ENCODE measurements around the gene KNOP1. TPM values are rescaled to one million over a fixed set of nuclear protein-coding genes. Genes with fewer than 3 reads are reported as not detected.
A peak's percentile ranks its signal among the peaks of the same experiment; 100 is the strongest.

The KNOP1 gene
- total and polyA plus RNA-seq, 7 experiments from 2014 or later = 6.4 to 20.6 (median 13.4) TPM

- peaks cover 0 to 4% (median 0%) of the 10 kb centered on the region in 7 donors for H3K4me1 Mint-ChIP-seq
- Histone ChIP-seq H3K36me3 (ENCODE audit: control insufficient read depth in 2 of 3, insufficient read depth in 3 of 3, low read length in 3 of 3) (no peaks in the 10 kb centered on the region), H3K4me3 (ENCODE audit: low read length) (no peak overlapping the region), H3K27ac (ENCODE audit: low read depth, low read length) (no peak overlapping the region), H3K4me1 (ENCODE audit: control insufficient read depth in 2 of 2, insufficient read depth in 2 of 2, low read length in 2 of 2) (no peaks in the 10 kb centered on the region), H3K9me3 (ENCODE audit: control insufficient read depth in 2 of 3, low read length in 3 of 3) (no peaks in the 10 kb centered on the region), H3K27me3 (ENCODE audit: control insufficient read depth in 2 of 2, insufficient read depth in 2 of 2, low read length in 2 of 2) (no peaks in the 10 kb centered on the region)
- intact Hi-C loops (cut with micrococcal nuclease) = no loop called here
- no peak for DNase-seq
- no peaks in the 10 kb centered on the region for H3K27me3 Mint-ChIP-seq
- POLR2A ChIA-PET = no interaction called here
- no peaks in the 10 kb centered on the region for H3K36me3 Mint-ChIP-seq
- CTCF ChIA-PET = no interaction called here
- no peaks in the 10 kb centered on the region for H3K9me3 Mint-ChIP-seq
- no peak overlapping the region for H3K4me3 Mint-ChIP-seq
- peak overlapping the region in 1 of 9 donors; percentile 10 for H3K27ac Mint-ChIP-seq
- ATAC-seq = no peak
Observed at GRCh38 chr16:19760356-19761060, 42.5 kb upstream of the KNOP1 start.

GRCh38 chr16:19757762-19758595, 40.0 kb upstream of the KNOP1 start:
- ATAC-seq (no peak), DNase-seq (no peak)
- Mint-ChIP-seq H3K36me3 (no peaks in the 10 kb centered on the region), H3K27me3 (no peaks in the 10 kb centered on the region), H3K9me3 (no peaks in the 10 kb centered on the region), H3K4me3 (no peak overlapping the region), H3K27ac (no peak overlapping the region), H3K4me1 (peaks cover 0 to 6% (median 0%) of the 10 kb centered on the region in 7 donors)
- Histone ChIP-seq H3K36me3 (ENCODE audit: control insufficient read depth in 2 of 3, insufficient read depth in 3 of 3, low read length in 3 of 3) (no peaks in the 10 kb centered on the region), H3K4me3 (ENCODE audit: low read length) (no peak overlapping the region), H3K27me3 (ENCODE audit: control insufficient read depth in 2 of 2, insufficient read depth in 2 of 2, low read length in 2 of 2) (no peaks in the 10 kb centered on the region), H3K9me3 (ENCODE audit: control insufficient read depth in 2 of 3, low read length in 3 of 3) (no peaks in the 10 kb centered on the region), H3K4me1 (ENCODE audit: control insufficient read depth in 2 of 2, insufficient read depth in 2 of 2, low read length in 2 of 2) (no peaks in the 10 kb centered on the region), H3K27ac (ENCODE audit: low read depth, low read length) (no peak overlapping the region)
- ChIA-PET POLR2A (no interaction called here), CTCF (no interaction called here)
- intact Hi-C loops (cut with micrococcal nuclease) = no loop called here

GRCh38 chr16:19757026-19757425, 39.0 kb upstream of the KNOP1 start:
- ATAC-seq (no peak), DNase-seq (no peak)
- ChIA-PET POLR2A (no interaction called here), CTCF (no interaction called here)
- Histone ChIP-seq H3K4me3 (ENCODE audit: low read length) (no peak overlapping the region), H3K36me3 (ENCODE audit: control insufficient read depth in 2 of 3, insufficient read depth in 3 of 3, low read length in 3 of 3) (no peaks in the 10 kb centered on the region), H3K9me3 (ENCODE audit: control insufficient read depth in 2 of 3, low read length in 3 of 3) (no peaks in the 10 kb centered on the region), H3K4me1 (ENCODE audit: control insufficient read depth in 2 of 2, insufficient read depth in 2 of 2, low read length in 2 of 2) (no peaks in the 10 kb centered on the region), H3K27me3 (ENCODE audit: control insufficient read depth in 2 of 2, insufficient read depth in 2 of 2, low read length in 2 of 2) (no peaks in the 10 kb centered on the region), H3K27ac (ENCODE audit: low read depth, low read length) (no peak overlapping the region)
- H3K9me3 Mint-ChIP-seq = no peaks in the 10 kb centered on the region
- intact Hi-C loops (cut with micrococcal nuclease) = no loop called here
- H3K27ac Mint-ChIP-seq = peak overlapping the region in 1 of 9 donors; percentile 55
- peaks cover 0 to 6% (median 0%) of the 10 kb centered on the region in 7 donors for H3K4me1 Mint-ChIP-seq
- no peak overlapping the region for H3K4me3 Mint-ChIP-seq
- no peaks in the 10 kb centered on the region for H3K36me3 Mint-ChIP-seq
- no peaks in the 10 kb centered on the region for H3K27me3 Mint-ChIP-seq

DNA sequence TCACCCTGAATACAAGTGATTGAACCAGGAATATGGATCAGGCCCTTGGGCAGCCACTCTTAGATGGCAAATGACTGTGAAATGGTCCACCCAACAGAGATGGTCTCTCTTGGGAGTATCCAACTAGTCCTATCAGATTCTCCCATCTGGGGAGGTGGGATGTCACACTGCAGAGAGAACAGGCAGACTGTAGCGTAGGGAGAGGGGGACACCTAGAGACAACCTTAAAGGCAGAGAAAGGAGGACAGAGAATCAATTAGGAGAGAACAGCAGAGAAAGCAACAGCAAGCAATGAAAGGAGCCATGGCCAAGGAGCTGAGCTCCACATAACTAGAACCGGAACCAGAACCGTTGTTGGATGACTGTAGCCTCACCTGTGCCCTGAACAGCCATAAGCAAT, 37.2 kb upstream of the KNOP1 start:
- H3K36me3 Mint-ChIP-seq = no peaks in the 10 kb centered on the region
- peaks cover 0 to 6% (median 0%) of the 10 kb centered on the region in 7 donors for H3K4me1 Mint-ChIP-seq
- H3K4me3 Mint-ChIP-seq = no peak overlapping the region
- ChIA-PET POLR2A (no interaction called here), CTCF (no interaction called here)
- no peak overlapping the region for H3K4me3 ChIP-seq (ENCODE audit: low read length)
- no peaks in the 10 kb centered on the region for H3K9me3 ChIP-seq (ENCODE audit: control insufficient read depth in 2 of 3, low read length in 3 of 3)
- no peaks in the 10 kb centered on the region for H3K9me3 Mint-ChIP-seq
- H3K27ac Mint-ChIP-seq = peak overlapping the region in 1 of 9 donors; percentile 67
- no peaks in the 10 kb centered on the region for H3K36me3 ChIP-seq (ENCODE audit: control insufficient read depth in 2 of 3, insufficient read depth in 3 of 3, low read length in 3 of 3)
- ATAC-seq (no peak), DNase-seq (no peak)
- H3K27me3 Mint-ChIP-seq = no peaks in the 10 kb centered on the region
- intact Hi-C loops (cut with micrococcal nuclease) = no loop called here
- no peak overlapping the region for H3K27ac ChIP-seq (ENCODE audit: low read depth, low read length)
- H3K4me1 ChIP-seq (ENCODE audit: control insufficient read depth in 2 of 2, insufficient read depth in 2 of 2, low read length in 2 of 2) = no peaks in the 10 kb centered on the region
- H3K27me3 ChIP-seq (ENCODE audit: control insufficient read depth in 2 of 2, insufficient read depth in 2 of 2, low read length in 2 of 2) = no peaks in the 10 kb centered on the region

- Mint-ChIP-seq H3K36me3 (no peaks in the 10 kb centered on the region), H3K4me1 (peaks cover 0 to 6% (median 0%) of the 10 kb centered on the region in 7 donors), H3K27ac (no peak overlapping the region), H3K4me3 (no peak overlapping the region), H3K9me3 (no peaks in the 10 kb centered on the region), H3K27me3 (no peaks in the 10 kb centered on the region)
- intact Hi-C loops (cut with micrococcal nuclease) = no loop called here
- Histone ChIP-seq H3K27ac (ENCODE audit: low read depth, low read length) (no peak overlapping the region), H3K27me3 (ENCODE audit: control insufficient read depth in 2 of 2, insufficient read depth in 2 of 2, low read length in 2 of 2) (no peaks in the 10 kb centered on the region), H3K4me1 (ENCODE audit: control insufficient read depth in 2 of 2, insufficient read depth in 2 of 2, low read length in 2 of 2) (no peaks in the 10 kb centered on the region), H3K4me3 (ENCODE audit: low read length) (no peak overlapping the region), H3K36me3 (ENCODE audit: control insufficient read depth in 2 of 3, insufficient read depth in 3 of 3, low read length in 3 of 3) (no peaks in the 10 kb centered on the region), H3K9me3 (ENCODE audit: control insufficient read depth in 2 of 3, low read length in 3 of 3) (no peaks in the 10 kb centered on the region)
- ATAC-seq (no peak), DNase-seq (no peak)
- CTCF ChIA-PET = no interaction called here
- POLR2A ChIA-PET = no interaction called here
Observed at GRCh38 chr16:19754644-19755036, 36.6 kb upstream of the KNOP1 start.

DNA sequence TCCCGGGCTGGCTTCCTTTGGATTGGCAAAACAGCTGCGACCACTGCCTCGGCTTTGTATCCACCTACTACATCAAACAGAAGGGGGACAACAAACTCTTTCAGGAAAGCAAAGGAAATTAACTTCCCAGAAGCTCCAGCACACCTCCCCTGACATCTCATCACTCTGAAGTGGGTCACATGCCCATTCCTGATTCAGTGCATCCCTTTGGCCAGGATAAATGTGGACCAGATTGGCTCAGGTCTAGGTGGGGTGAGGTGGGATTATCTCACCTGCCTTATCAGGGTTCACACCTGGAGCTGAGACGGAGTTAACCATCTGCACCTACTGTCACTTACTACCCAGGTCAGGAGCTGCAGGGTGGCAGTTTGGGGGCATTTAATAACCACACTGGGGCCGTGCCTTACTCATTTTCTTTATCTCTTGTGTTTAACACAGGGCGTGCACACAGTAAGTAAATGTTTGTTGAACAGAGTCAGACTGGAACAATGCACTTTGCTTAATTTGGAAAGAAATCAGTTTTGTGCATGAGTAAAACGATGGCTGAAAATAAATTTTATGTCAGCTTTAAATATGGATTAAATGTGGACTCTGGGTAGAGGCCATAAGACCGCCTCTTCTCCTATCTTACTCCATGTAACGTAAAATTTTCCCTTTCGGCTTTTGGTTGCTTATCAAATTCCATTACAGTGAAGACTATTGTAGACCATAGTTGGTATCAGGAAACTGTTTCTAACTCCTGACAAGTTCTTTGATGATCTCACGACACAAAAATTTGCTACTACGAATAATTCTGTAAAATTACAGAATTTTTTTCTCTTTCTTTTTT, 36.0 kb upstream of the KNOP1 start:
- intact Hi-C loops (cut with micrococcal nuclease) = no loop called here
- Histone ChIP-seq H3K27ac (ENCODE audit: low read depth, low read length) (no peak overlapping the region), H3K9me3 (ENCODE audit: control insufficient read depth in 2 of 3, low read length in 3 of 3) (no peaks in the 10 kb centered on the region), H3K36me3 (ENCODE audit: control insufficient read depth in 2 of 3, insufficient read depth in 3 of 3, low read length in 3 of 3) (no peaks in the 10 kb centered on the region), H3K4me3 (ENCODE audit: low read length) (no peak overlapping the region), H3K4me1 (ENCODE audit: control insufficient read depth in 2 of 2, insufficient read depth in 2 of 2, low read length in 2 of 2) (no peaks in the 10 kb centered on the region), H3K27me3 (ENCODE audit: control insufficient read depth in 2 of 2, insufficient read depth in 2 of 2, low read length in 2 of 2) (no peaks in the 10 kb centered on the region)
- Mint-ChIP-seq H3K36me3 (no peaks in the 10 kb centered on the region), H3K27ac (no peak overlapping the region), H3K9me3 (no peaks in the 10 kb centered on the region), H3K4me3 (no peak overlapping the region), H3K4me1 (peaks cover 0 to 6% (median 0%) of the 10 kb centered on the region in 7 donors), H3K27me3 (no peaks in the 10 kb centered on the region)
- ChIA-PET POLR2A (no interaction called here), CTCF (no interaction called here)
- ATAC-seq (no peak), DNase-seq (no peak)

Measured in naive thymus-derived CD4-positive, alpha-beta T cell (primary cell).